Measurements from ENCODE around the gene SCGB1D2.

Gene SCGB1D2

DNA sequence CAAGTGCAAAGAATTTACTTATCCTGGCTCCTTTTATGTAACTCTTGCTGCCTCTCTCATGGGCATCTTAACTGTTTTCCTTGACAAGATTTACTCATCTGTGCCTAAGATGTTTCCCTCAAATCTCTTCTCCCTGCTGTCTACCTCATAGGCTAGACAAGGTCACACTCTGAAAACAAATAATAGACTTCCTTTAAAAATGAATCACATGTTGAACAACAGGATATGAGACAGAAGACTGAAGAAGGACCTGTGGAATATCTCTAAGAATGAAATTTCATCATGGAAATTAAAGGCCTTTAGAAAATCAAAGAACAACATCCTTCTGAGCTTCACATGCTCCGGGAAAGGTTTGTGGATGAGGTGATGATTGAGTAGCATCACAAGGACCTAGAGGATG lies 22.0 kb downstream of the SCGB1D2 start:
- FAIRE-seq = no peak

DNA sequence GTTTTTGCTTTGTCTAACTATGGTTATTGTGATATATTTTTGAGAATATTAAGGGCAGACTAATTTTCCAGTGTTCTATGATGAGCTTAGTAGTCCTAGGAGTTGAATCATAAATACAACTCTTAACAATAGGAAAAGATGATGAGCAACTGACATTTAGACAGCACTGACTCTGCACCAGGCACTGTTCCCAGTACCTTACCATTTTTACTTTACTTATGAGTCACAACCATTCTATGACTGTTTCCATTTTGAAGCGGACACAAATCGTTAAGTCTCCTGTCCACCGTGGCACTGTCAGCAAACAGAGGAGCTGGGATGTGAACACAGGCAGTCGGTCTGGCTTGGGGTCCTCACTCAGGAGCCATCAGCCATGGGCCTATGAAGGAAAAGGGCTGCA lies 24.5 kb downstream of the SCGB1D2 start:
- no peak for FAIRE-seq

DNA sequence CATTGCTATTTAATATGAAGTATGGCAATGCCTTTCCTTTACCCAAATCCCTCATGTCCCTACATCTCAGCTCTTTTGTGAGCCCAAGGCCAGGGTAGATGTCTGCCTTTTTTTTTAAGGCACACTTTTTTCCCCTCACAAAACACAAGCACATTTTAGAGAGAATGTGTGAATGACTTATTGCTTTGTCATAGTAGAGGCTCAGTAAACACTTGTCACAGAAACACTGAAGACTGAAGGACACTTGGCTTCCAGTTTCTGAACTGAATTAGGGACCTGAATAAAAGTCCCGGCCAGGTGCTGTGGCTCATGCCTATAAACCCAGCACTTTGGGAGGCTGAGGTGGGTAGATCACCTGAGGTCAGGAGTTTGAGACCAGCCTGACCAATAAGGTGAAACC lies 25.0 kb downstream of the SCGB1D2 start:
- FAIRE-seq = no peak

DNA sequence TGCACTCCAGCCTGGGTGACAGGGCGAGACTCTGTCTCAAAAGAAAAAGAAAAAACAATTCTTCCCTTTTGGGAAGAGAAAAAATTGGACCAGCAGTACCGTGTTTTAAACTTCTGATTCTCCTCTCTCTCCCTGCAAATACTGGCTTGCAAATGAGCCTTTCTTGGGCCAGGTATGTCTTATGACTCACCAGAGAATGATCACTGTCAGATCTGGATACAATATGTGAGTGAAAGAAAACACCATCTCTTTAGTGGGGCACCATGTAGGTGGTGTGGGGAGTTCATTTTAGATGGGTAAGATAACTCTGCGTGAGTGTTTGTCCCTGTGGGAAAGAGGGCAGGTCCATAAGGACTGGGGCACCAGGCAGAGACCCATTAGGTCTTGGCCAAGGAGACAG lies 25.5 kb downstream of the SCGB1D2 start:
- FAIRE-seq = no peak

DNA sequence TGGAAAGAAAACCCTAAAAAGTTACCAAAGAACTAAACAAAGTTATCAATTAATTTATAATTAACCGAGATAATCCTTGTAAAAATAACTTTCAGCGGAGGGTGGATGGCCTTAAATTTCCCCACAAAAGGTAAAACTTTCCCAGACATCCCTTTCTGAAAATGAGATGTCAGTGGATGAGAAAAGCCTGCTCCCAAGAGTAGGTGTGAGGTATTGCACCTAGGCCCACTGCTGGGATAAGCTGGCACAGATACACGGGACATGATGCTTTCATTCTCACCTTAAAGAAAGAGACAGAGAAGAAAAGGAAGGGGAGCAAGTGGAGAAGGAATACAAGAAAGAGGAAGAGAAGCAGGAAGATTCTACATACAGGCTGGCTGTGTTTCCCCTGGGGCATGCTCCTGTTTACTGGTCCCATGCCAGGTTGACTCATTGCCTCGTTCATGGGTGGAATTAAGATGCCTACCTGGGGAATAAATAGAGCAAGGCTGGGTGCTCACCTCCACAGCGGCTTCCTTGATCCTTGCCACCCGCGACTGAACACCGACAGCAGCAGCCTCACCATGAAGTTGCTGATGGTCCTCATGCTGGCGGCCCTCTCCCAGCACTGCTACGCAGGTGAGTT lies 27.7 kb downstream of the SCGB1D2 start, which contains the start of gene SCGB2A2:
TSS of gene SCGB2A2 (plus strand) at position 505 of the 625 bp plus-strand sequence. CDS start at position 564, 59 bp downstream.
- no peak for FAIRE-seq

DNA sequence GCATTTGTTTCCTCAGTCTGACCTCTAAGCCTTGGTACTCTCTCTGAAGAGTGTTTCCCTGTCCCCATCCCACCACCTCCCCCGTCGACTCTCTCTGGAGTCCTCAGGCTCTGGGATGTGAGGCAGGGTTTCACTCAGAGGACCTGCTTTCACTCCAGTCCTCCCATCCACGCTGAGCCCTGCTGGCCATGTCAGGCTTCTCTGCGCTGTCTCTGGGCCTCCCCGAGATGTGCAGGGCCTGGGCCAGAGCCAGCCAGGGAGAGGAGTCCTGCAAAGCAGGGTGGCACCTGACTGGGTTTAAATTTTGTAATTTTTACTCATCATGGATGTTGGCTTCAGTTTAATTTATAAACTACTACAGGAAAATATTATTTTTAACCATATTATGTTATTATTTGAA lies 31.2 kb downstream of the SCGB1D2 start:
- FAIRE-seq = no peak

DNA sequence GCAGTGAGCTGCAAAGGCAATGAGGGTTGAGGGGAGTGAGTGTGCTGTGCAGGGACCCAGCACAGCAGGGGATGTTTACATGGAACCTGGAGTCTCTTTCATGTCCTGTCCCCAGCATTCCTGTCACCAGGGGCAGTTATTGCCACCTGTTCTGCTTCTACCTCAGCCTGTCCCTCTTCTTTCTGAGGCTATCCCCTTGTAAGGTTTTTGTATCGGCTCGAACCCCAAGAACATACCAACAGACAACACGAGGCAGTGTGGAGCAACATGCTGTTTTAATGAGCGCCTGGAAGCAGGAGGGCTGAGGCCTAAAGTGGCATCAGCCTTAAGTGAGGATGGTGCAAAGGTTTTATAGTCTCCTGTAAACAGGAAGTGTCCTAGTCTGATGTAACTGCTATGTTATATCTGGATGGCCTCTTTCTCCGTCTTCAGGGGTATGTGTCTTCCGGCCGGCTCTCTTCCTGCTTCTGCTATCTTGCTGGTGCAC lies 31.8 kb downstream of the SCGB1D2 start:
- no peak for FAIRE-seq

DNA sequence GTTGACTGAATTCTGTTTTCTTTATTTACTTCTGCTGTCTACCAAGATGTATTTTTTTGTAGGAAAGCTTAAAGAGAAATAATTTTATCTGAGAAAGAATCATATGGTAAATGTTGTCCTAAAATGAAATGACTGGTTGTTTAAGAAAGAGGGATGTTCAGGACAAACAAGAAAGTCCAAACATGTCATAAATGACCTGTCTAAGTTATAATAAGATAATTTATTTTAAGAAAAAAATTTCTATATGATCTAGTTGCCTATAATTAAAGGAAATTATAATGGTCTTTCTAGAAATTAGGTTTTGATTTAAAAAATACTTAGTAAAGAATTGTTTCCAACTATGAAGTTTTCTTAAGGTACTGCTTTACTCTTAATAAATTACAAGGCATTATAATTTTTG lies 38.4 kb downstream of the SCGB1D2 start:
- peak; percentile 75 for FAIRE-seq

Data from islet of Langerhans (tissue), 1 donor.